GM12878 (cell line): ENCODE measurements around the gene TDRD5. TPM values are rescaled to one million over a fixed set of nuclear protein-coding genes. Genes with fewer than 3 reads are reported as not detected.

Source experiments
- ATAC-seq: fragments of 200-7000 bp; cut with Tn5 transposase; 3 replicates; pipeline ENCODE4 v1.9.1; 2020; ENCODE audit warnings: mild to moderate bottlenecking, moderate library complexity
- BruUV-seq: library from RNA; stranded (reverse); fragments of 400-500 nt; replicated peaks from 2 replicates; lab custom pipeline; 2021; lab: Mats Ljungman, UMichigan
- CTCF ChIA-PET: fragments of 300-600 bp; sonication (Branson Sonifier 250); formaldehyde crosslinking; extraction: SDS; loops from one replicate; lab custom pipeline; 2021; ENCODE audit warnings: inconsistent platforms; lab: Yijun Ruan, JAX
- POLR2A ChIA-PET: fragments of 350-600 bp; formaldehyde crosslinking; extraction: SDS; loops from one replicate; lab custom pipeline; 2021; ENCODE audit warnings: inconsistent platforms; lab: Charles Lee
- RAD21 ChIA-PET: fragments of 300-600 bp; sonication (Branson Sonifier 250); formaldehyde crosslinking; loops from one replicate; lab custom pipeline; 2023; ENCODE audit warnings: antibody characterized with exemption; ENCODE audit not compliant: unreplicated experiment; lab: Charles Lee
- SMC1A ChIA-PET: fragments of 300-600 bp; sonication (Branson Sonifier 250); formaldehyde crosslinking; loops from one replicate; lab custom pipeline; 2023; ENCODE audit not compliant: unreplicated experiment, uncharacterized antibody; lab: Charles Lee
- DNase-seq: peaks from one replicate; pipeline ENCODE4 v3.0.0-alpha.2; 2011; ENCODE audit warnings: low read depth, low spot score
- FAIRE-seq: peaks from 3 replicates; lab custom pipeline; 2011; peaks lifted over from hg19 to GRCh38; lab: Jason Lieb, UNC
- H2AFZ ChIP-seq: 2 replicates; pipeline ENCODE4 v1.6.0; 2011; ENCODE audit warnings: low read depth, low read length, control low read depth; ENCODE audit not compliant: control insufficient read depth
- H3K27ac ChIP-seq: 2 replicates; pipeline ENCODE4 v1.5.1; 2011; ENCODE audit warnings: control low read depth; ENCODE audit not compliant: control insufficient read depth, insufficient read depth
- H3K27me3 ChIP-seq, 2 experiments: replicated peaks in 1 of 2; 2 replicates each; pipeline versions ENCODE4 v1.6.0 to v1.6.1; 2011; ENCODE audit warnings: low read length in 1 of 2; ENCODE audit not compliant: control insufficient read depth in 2 of 2, insufficient read depth in 2 of 2
- H3K36me3 ChIP-seq, 2 experiments: 2 replicates each; pipeline ENCODE4 v1.5.1; 2011; ENCODE audit warnings: low read length in 1 of 2; ENCODE audit not compliant: control insufficient read depth in 2 of 2, insufficient read depth in 2 of 2
- H3K4me1 ChIP-seq: 2 replicates; pipeline ENCODE4 v1.6.1; 2011; ENCODE audit warnings: mild to moderate bottlenecking, low read length, moderate library complexity, mixed read lengths; ENCODE audit not compliant: control insufficient read depth, insufficient read depth
- H3K4me2 ChIP-seq: 2 replicates; pipeline ENCODE4 v1.6.0; 2011; ENCODE audit warnings: control low read depth; ENCODE audit not compliant: control insufficient read depth, insufficient read depth
- H3K4me3 ChIP-seq: fragments of 200-600 bp; sonication (generic); 2 replicates; pipeline ENCODE4 v1.5.1; 2016
- H3K79me2 ChIP-seq: 2 replicates; pipeline ENCODE4 v1.6.0; 2011; ENCODE audit warnings: low read length; ENCODE audit not compliant: control insufficient read depth, insufficient read depth
- H3K9ac ChIP-seq: 2 replicates; pipeline ENCODE4 v1.8.0; 2011; ENCODE audit warnings: low read length, control low read depth, mixed read lengths; ENCODE audit not compliant: control insufficient read depth, insufficient read depth
- H3K9me3 ChIP-seq: replicated peaks from 3 replicates; pipeline ENCODE4 v1.5.1; 2011; ENCODE audit warnings: mild to moderate bottlenecking, low read length; ENCODE audit not compliant: control insufficient read depth, insufficient read depth
- H4K20me1 ChIP-seq: 2 replicates; pipeline ENCODE4 v1.6.0; 2011; ENCODE audit not compliant: control insufficient read depth, insufficient read depth
- BCL11A ChIP-seq: IDR thresholded peaks from 2 replicates; pipeline ENCODE4 v1.6.1; 2011; ENCODE audit warnings: low read depth, low read length
- CHD1 ChIP-seq: IDR thresholded peaks from 2 replicates; pipeline ENCODE4 v1.6.1; 2012; ENCODE audit warnings: low read depth, low read length, improper control_type of control experiment
- DPF2 ChIP-seq: fragments of 450-650 bp; IDR thresholded peaks from 2 replicates; pipeline ENCODE4 v1.6.1; 2017; ENCODE audit warnings: mild to moderate bottlenecking
- GABPA ChIP-seq: IDR thresholded peaks from 2 replicates; pipeline ENCODE4 v1.6.1; 2014; ENCODE audit warnings: antibody characterized with exemption, low read depth, mild to moderate bottlenecking, inconsistent platforms
- HCFC1 ChIP-seq: fragments of 150-350 bp; IDR thresholded peaks from 2 replicates; pipeline ENCODE4 v1.6.1; 2014; ENCODE audit warnings: low read length
- IKZF1 ChIP-seq: fragments of 450-650 bp; conservative IDR thresholded peaks from 2 replicates; pipeline ENCODE4 v1.6.1; 2017; ENCODE audit warnings: antibody characterized with exemption, mild to moderate bottlenecking
- IKZF2 ChIP-seq, 2 experiments: fragments of 450-650 bp; IDR thresholded peaks; 2 replicates each; pipeline ENCODE4 v1.6.1; 2017; ENCODE audit warnings: mild to moderate bottlenecking in 2 of 2, moderate library complexity in 2 of 2
- NR2F1 ChIP-seq: fragments of 450-650 bp; conservative IDR thresholded peaks from 2 replicates; pipeline ENCODE4 v1.6.1; 2017; ENCODE audit warnings: mild to moderate bottlenecking
- RAD21 ChIP-seq: IDR thresholded peaks from 2 replicates; pipeline ENCODE4 v1.6.1; 2011; ENCODE audit warnings: mild to moderate bottlenecking, low read depth, low read length, moderate library complexity; ENCODE audit not compliant: insufficient read depth
- RUNX3 ChIP-seq: IDR thresholded peaks from 2 replicates; pipeline ENCODE4 v1.6.1; 2012; ENCODE audit warnings: low read length, inconsistent platforms
- SIX5 ChIP-seq: IDR thresholded peaks from 2 replicates; pipeline ENCODE4 v1.6.1; 2011; ENCODE audit warnings: mild to moderate bottlenecking, low read depth, low read length, moderate library complexity; ENCODE audit not compliant: severe bottlenecking
- TCF12 ChIP-seq: IDR thresholded peaks from 2 replicates; pipeline ENCODE4 v1.6.1; 2011; ENCODE audit warnings: low read depth, mild to moderate bottlenecking, low read length
- ZNF217 ChIP-seq: fragments of 450-650 bp; IDR thresholded peaks from 2 replicates; pipeline ENCODE4 v1.6.1; 2017; ENCODE audit warnings: antibody characterized with exemption, mild to moderate bottlenecking
- ZZZ3 ChIP-seq: IDR thresholded peaks from 2 replicates; pipeline ENCODE4 v1.6.1; 2011; ENCODE audit warnings: low read depth; ENCODE audit not compliant: control insufficient read depth, insufficient read length
- WGBS: methylation state at CpG from one replicate; pipeline ENCODE4 v1.1.6; 2016; ENCODE audit warnings: low lambda C conversion rate; ENCODE audit not compliant: insufficient replicate concordance, insufficient coverage; ENCODE audit errors: missing lambda C conversion rate; 5-methylcytosine and 5-hydroxymethylcytosine counted together
- in situ Hi-C: fragments of 300-500 bp; cut with MboI; formaldehyde crosslinking; loops from 9 replicates; pipeline ENCODE4 v1.14.3; 2018; ENCODE audit warnings: mixed read lengths
- intact Hi-C: fragments of 100-400 bp; cut with micrococcal nuclease; formaldehyde crosslinking; loops from one replicate; pipeline ENCODE4 v1.14.2; 2022; ENCODE audit not compliant: unreplicated experiment
- polyA plus RNA-seq, 11 experiments: library from polyadenylated mRNA; depleted of rRNA in 4 of 11; unstranded in 6 of 11; stranded (reverse) in 5 of 11; fragments of >200 nt; fragmentation: Nextera tagmentation in 4 of 11; fragmentation: Illumina TruSeq in 1 of 11; extraction: Ambion mirVana in 4 of 11; extraction: Trizol in 1 of 11; gene quantifications; 1 replicate in 1 of 11; 2 replicates in 10 of 11; pipeline versions ENCODE4 v1.2.1 to v1.2.3, GENCODE V29; 2011 to 2016; ENCODE audit warnings: inconsistent platforms in 2 of 11, missing spikeins in 2 of 11, low read depth in 1 of 11
- total RNA-seq, 4 experiments: library from RNA; depleted of rRNA in 3 of 4; stranded (reverse); fragments of >200 nt in 3 of 4; fragmentation: Illumina TruSeq in 1 of 4; extraction: Trizol in 1 of 4; gene quantifications; 2 replicates each; pipeline versions ENCODE4 v1.2.1 to v1.2.3, GENCODE V29; 2013 to 2021
- TF ChIP-seq, protein P1 (sequence below): fragments of 450-650 bp; IDR thresholded peaks from 2 replicates; pipeline ENCODE4 v1.6.1; 2017; ENCODE audit warnings: mild to moderate bottlenecking
- TF ChIP-seq, protein P2 (sequence below): IDR thresholded peaks from 2 replicates; pipeline ENCODE4 v1.6.1; 2012; ENCODE audit warnings: low read depth, low read length, improper control_type of control experiment
- TF ChIP-seq, protein P3 (sequence below): fragments of 450-650 bp; formaldehyde crosslinking; IDR thresholded peaks from 2 replicates; pipeline ENCODE4 v1.4.0; 2022; ENCODE audit warnings: mild to moderate bottlenecking, moderate library complexity
- TF ChIP-seq, protein P4 (sequence below): fragments of 450-650 bp; IDR thresholded peaks from 2 replicates; pipeline ENCODE4 v1.6.1; 2014; ENCODE audit warnings: mild to moderate bottlenecking

The TDRD5 gene
- total and polyA plus RNA-seq, 10 of the 15 experiments (the other 5 are each of a cell fraction or from before 2014, with no cell fraction given): 0.01 TPM; not detected in 9

DNA sequence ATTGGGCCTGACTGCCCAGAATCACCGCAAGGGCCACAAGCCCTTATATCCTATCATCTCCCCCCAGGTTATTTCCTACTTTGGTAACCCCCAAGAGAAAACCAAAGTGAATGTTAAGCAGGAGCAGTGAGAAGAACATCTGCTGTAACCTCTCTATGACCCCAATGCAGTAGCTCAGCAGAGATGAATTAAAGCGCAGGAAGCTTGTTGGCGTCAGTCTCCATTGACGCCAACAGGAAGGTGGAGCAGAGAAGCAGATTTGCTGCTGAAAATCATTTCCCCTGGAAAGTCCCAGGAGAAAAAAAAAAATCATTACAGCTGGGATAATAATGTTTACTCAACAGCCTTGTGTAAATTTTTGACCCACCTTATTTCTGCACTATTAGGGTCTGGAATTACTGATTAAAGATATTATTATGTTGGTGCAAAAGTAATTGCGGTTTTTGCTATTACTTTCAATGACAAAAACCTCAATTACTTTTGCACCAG lies 118.3 kb downstream of the TDRD5 start (continued):
- TF ChIP-seq, protein P1, sequence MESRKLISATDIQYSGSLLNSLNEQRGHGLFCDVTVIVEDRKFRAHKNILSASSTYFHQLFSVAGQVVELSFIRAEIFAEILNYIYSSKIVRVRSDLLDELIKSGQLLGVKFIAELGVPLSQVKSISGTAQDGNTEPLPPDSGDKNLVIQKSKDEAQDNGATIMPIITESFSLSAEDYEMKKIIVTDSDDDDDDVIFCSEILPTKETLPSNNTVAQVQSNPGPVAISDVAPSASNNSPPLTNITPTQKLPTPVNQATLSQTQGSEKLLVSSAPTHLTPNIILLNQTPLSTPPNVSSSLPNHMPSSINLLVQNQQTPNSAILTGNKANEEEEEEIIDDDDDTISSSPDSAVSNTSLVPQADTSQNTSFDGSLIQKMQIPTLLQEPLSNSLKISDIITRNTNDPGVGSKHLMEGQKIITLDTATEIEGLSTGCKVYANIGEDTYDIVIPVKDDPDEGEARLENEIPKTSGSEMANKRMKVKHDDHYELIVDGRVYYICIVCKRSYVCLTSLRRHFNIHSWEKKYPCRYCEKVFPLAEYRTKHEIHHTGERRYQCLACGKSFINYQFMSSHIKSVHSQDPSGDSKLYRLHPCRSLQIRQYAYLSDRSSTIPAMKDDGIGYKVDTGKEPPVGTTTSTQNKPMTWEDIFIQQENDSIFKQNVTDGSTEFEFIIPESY: no peak
- TF ChIP-seq RAD21 (no peak), DPF2 (no peak), IKZF2 (IDR thresholded peaks at IDR 0.05) (peak; percentile 33 to 59; a peak in 2 of 4 replicates), RUNX3 (peak; percentile 72), NR2F1 (0 out of 2 replicates have a peak, but pooled peaks have one; percentile 1), BCL11A (peak; percentile 40; the same call in 1 of the 2 replicates), IKZF1 (peak; percentile 69), GABPA (0 out of 2 replicates have a peak, but pooled peaks have one; percentile 42)

DNA sequence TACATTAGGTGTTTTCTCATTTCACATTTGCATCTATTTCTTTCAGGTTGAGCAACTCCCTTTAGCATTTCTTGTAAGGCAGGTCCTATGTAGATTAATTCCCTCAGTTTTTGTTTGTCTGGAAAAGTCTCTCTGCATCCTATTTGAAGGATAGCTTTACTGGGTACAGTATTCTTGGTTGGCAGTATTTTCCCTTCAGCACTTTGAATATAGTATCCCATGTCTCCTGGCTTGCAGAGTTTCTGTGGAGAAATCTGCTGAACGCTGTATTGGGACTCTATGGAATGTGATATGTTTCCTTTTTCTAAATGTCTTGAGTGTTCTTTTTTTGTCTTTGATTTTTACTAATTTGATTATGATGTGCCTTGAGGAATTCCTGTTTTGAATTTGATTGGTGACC lies 122.5 kb downstream of the TDRD5 start:
- DNase-seq (no peak), FAIRE-seq (no peak), ATAC-seq (no peak)
- in situ Hi-C loops (no loop called here), intact Hi-C loops (no loop called here)
- H3K4me3 ChIP-seq: no peak overlapping the region
- ChIA-PET RAD21 (interaction anchor here (1.6 kb wide), 1 partner anchor 96 kb away, joined by 4 read pairs; no protein-coding TSS in a partner anchor), CTCF (interaction anchor here (0.9 to 18.4 kb wide), 2 partner anchors 8 to 99 kb away, joined by 3 to 938 read pairs; no protein-coding TSS in a partner anchor), POLR2A (no interaction called here), SMC1A (no interaction called here)
- no peak overlapping the region for H3K9ac ChIP-seq
- no TSS peak for BruUV-seq
- 0% methylated on average over 1 of the region's 1 CpG for WGBS
- H3K4me2 ChIP-seq: no peak overlapping the region
- H3K36me3 ChIP-seq: no peaks in the 10 kb centered on the region
- no peaks in the 10 kb centered on the region for H3K4me1 ChIP-seq
- H3K27me3 ChIP-seq: no peaks in the 10 kb centered on the region
- no peaks in the 10 kb centered on the region for H3K79me2 ChIP-seq
- H3K27ac ChIP-seq: no peak overlapping the region
- H2AFZ ChIP-seq: no peak overlapping the region
- H3K9me3 ChIP-seq: peaks cover 2% of the 10 kb centered on the region
- H4K20me1 ChIP-seq: no peaks in the 10 kb centered on the region
- TF ChIP-seq, protein P2, sequence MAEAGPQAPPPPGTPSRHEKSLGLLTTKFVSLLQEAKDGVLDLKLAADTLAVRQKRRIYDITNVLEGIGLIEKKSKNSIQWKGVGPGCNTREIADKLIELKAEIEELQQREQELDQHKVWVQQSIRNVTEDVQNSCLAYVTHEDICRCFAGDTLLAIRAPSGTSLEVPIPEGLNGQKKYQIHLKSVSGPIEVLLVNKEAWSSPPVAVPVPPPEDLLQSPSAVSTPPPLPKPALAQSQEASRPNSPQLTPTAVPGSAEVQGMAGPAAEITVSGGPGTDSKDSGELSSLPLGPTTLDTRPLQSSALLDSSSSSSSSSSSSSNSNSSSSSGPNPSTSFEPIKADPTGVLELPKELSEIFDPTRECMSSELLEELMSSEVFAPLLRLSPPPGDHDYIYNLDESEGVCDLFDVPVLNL: no peak
- TF ChIP-seq ZZZ3 (no peak), TCF12 (no peak), CHD1 (no peak), HCFC1 (no peak), SIX5 (no peak), ZNF217 (no peak)
- TF ChIP-seq, protein P3, sequence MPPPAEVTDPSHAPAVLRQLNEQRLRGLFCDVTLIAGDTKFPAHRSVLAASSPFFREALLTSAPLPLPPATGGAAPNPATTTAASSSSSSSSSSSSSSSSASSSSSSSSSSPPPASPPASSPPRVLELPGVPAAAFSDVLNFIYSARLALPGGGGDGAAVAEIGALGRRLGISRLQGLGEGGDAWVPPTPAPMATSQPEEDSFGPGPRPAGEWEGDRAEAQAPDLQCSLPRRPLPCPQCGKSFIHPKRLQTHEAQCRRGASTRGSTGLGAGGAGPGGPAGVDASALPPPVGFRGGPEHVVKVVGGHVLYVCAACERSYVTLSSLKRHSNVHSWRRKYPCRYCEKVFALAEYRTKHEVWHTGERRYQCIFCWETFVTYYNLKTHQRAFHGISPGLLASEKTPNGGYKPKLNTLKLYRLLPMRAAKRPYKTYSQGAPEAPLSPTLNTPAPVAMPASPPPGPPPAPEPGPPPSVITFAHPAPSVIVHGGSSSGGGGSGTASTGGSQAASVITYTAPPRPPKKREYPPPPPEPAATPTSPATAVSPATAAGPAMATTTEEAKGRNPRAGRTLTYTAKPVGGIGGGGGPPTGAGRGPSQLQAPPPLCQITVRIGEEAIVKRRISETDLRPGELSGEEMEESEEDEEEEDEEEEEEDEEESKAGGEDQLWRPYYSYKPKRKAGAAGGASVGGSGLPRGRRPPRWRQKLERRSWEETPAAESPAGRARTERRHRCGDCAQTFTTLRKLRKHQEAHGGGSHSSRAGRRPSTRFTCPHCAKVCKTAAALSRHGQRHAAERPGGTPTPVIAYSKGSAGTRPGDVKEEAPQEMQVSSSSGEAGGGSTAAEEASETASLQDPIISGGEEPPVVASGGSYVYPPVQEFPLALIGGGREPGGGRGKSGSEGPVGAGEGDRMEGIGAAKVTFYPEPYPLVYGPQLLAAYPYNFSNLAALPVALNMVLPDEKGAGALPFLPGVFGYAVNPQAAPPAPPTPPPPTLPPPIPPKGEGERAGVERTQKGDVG (CRISPR knock-in tag): no peak
- TF ChIP-seq, protein P4, sequence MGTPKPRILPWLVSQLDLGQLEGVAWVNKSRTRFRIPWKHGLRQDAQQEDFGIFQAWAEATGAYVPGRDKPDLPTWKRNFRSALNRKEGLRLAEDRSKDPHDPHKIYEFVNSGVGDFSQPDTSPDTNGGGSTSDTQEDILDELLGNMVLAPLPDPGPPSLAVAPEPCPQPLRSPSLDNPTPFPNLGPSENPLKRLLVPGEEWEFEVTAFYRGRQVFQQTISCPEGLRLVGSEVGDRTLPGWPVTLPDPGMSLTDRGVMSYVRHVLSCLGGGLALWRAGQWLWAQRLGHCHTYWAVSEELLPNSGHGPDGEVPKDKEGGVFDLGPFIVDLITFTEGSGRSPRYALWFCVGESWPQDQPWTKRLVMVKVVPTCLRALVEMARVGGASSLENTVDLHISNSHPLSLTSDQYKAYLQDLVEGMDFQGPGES: no peak
